Panc1 (cell line): ENCODE results near the gene PNMA8A.

Experiments used
- REST ChIP-seq, 2 experiments: IDR thresholded peaks; 2 replicates each; pipeline ENCODE4 v1.6.1; 2011 to 2012; ENCODE audit warnings: low read depth in 2 of 2, control low read depth in 1 of 2, low read length in 1 of 2, mild to moderate bottlenecking in 1 of 2, moderate library complexity in 1 of 2; ENCODE audit not compliant: insufficient read depth in 1 of 2
- SIN3A ChIP-seq: IDR thresholded peaks from 2 replicates; pipeline ENCODE4 v1.6.1; 2012; ENCODE audit warnings: low read depth, mild to moderate bottlenecking, low read length, moderate library complexity, borderline replicate concordance; ENCODE audit not compliant: insufficient read depth
- TCF7L2 ChIP-seq: IDR thresholded peaks from 2 replicates; pipeline ENCODE4 v1.6.1; 2011; ENCODE audit warnings: mild to moderate bottlenecking, low read depth, low read length, inconsistent platforms
- TF ChIP-seq, protein P1 (sequence below): fragments of 450-650 bp; IDR thresholded peaks from 2 replicates; pipeline ENCODE4 v1.5.1; 2017; ENCODE audit warnings: mild to moderate bottlenecking

- TF ChIP-seq, protein P1, sequence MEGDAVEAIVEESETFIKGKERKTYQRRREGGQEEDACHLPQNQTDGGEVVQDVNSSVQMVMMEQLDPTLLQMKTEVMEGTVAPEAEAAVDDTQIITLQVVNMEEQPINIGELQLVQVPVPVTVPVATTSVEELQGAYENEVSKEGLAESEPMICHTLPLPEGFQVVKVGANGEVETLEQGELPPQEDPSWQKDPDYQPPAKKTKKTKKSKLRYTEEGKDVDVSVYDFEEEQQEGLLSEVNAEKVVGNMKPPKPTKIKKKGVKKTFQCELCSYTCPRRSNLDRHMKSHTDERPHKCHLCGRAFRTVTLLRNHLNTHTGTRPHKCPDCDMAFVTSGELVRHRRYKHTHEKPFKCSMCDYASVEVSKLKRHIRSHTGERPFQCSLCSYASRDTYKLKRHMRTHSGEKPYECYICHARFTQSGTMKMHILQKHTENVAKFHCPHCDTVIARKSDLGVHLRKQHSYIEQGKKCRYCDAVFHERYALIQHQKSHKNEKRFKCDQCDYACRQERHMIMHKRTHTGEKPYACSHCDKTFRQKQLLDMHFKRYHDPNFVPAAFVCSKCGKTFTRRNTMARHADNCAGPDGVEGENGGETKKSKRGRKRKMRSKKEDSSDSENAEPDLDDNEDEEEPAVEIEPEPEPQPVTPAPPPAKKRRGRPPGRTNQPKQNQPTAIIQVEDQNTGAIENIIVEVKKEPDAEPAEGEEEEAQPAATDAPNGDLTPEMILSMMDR = no peak
- TF ChIP-seq TCF7L2 = no peak
- no peak for TF ChIP-seq REST (IDR thresholded peaks at IDR 0.05; ENCODE audit: insufficient read depth in 1 of 2, low read depth in 2 of 2, low read length in 1 of 2)
- no peak for TF ChIP-seq SIN3A
Observed at GRCh38 chr19:46492841-46493235, 21.5 kb upstream of the PNMA8A start.
